GM15510 (cell line): ENCODE results near the gene GREB1L.

ENCODE experiments used
- POLR2A ChIP-seq: IDR thresholded peaks from 3 replicates; pipeline ENCODE4 v1.6.1; 2011; ENCODE audit warnings: borderline replicate concordance; ENCODE audit not compliant: insufficient read length; ENCODE audit errors: extremely low read depth

The GREB1L gene

DNA sequence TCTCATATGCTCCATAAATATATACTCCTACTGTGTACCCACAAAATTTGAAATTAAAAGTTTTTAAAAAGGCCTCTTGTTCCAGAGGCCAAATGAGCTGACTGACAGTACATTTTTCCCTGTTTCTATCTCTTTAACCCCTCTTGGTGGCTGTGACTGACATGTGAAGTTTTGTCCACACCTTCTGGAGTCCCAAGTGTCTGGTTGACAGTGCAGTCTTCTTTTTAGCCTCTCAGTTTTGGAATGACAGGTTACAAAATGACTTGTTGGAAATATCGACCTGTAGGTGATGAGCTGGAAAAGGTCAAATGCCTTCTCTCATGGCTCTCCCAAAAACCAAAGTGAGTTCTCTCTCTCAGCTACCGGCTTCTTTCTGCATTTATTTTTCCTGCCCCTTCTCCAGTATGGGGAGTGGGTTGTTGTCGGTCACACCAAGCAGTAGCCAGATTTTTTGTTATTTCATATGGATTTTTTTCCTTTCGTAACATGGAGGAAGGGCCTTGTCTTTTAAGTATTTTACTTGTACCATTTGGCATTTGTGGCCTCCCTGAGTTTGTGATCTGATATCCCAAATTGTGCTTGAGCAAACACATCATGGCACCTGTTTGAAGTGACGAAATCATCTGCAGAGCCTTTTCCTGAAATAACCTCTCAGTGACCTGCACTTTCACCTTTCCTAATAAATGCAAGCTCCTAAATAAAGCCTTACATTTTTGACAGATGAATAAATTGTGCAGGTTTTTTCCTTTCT lies 214.6 kb downstream of the GREB1L start:
- no peak for TF ChIP-seq POLR2A

DNA sequence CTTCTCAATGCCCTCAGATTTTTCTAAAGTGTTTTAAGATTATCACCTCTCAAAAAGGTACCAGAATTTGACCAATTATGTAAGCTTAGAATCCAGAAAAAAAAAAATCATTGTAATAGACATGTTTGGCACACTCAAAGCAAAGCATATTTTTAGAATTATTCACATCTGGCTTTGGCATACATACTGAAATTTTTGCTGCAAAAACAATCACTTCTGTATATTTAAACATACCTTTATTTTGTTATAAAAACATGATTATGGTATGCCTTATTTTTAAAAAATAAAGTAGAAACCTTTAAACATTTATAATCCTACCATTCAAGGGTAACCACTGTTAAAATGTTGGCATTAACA lies 215.1 kb downstream of the GREB1L start:
- no peak for TF ChIP-seq POLR2A

DNA sequence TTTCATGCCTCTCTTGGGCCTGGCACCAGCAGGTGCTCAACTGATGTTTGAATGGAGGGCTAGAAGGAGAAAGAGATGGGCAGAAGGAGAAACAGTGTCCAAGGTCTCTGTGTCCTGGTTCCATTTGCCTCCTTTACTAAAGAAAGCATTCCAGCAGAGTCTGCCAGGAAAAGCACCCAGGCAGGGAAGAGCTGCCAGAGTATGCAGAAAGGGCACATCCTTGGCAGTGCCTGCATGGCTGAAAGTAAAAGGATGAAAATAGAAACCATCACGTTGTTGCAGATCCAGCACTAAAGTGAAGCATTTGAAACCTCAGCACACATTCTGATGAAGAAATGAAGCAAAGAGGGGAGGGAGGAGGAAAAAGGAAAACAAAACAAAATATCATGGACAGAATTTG lies 216.3 kb downstream of the GREB1L start:
- TF ChIP-seq POLR2A, result no peak

DNA sequence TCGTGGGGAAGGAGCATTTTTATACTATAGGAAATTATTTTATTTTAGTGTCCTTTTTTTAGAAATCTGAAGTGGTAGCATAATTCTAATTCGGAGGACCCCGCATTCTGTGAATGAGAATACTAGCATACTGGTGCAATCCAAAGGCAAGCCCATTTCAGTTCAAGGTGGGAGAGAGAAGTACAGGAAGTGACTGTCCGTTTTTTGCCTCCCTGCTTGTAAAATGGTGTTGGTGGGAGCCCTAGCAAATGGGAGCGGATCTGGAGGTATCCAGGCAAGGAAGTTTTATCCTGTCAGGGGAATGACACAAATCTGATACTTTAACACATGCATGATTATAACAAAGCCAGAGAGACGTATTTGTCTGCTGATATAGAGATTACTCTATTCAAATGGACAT lies 216.8 kb downstream of the GREB1L start:
- no peak for TF ChIP-seq POLR2A

DNA sequence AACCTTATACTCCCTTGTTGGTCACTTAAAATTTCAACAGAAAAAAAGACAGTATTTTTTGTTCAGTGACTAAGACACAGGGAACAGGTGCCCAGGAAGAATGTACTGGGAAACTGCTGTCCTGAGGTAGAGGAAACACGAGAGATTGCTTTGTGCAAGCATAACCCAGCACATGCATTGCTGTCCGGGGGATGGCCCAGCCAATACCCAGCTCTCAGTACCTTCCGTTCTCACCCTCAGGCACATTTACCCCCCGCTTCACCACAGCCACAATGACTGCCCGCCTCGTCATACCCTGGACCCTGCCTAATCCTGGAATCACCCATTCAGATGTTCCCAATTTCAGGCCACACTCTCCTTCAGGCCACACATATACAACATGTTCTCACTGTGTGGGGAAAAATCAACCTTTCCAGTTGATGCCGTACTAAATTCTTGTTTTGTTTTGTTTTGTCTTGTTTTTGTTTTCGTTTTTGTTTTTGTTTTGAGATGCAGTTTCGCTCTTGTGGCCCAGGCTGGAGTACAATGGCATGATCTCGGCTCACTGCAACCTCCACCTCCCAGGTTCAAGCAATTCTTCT lies 217.8 kb downstream of the GREB1L start:
- TF ChIP-seq POLR2A, result no peak

DNA sequence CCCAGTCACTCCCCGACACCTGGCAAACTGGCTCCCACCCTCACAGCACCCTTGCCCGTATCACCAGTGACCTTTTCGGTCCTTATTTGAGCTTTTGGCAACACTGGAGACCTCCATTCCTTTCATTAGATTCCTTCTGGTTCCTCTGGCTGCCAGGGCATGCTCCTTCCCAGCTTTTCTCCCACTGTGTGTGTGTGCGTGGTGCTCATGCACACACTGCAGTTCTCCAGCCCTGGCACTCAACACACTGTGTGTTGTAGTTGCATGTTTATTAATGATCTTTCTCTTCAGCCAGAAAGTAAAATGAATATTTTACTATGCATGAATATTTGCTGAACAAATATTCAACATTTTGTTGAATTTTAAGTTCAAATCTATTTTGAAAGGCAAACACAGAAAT lies 219.4 kb downstream of the GREB1L start:
- no peak for TF ChIP-seq POLR2A

DNA sequence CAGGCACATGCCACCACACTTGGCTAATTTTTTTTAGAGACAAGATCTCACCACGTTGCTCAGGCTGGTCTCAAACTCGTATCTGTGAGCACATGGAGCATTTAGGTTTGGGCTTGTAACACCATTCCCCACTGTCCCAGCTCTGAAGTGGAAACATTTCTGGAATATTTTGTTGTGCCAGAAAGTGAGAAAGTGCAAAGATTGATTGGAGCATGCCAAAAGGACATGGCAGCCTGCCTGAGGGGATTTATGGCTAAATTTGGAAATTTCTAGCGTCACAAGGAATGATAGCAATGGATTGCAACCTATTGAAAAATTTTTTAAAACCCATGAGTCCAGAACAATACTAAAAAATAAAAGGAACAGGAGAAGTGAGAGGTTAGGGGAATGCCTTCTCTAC lies 221.7 kb downstream of the GREB1L start:
- no peak for TF ChIP-seq POLR2A

DNA sequence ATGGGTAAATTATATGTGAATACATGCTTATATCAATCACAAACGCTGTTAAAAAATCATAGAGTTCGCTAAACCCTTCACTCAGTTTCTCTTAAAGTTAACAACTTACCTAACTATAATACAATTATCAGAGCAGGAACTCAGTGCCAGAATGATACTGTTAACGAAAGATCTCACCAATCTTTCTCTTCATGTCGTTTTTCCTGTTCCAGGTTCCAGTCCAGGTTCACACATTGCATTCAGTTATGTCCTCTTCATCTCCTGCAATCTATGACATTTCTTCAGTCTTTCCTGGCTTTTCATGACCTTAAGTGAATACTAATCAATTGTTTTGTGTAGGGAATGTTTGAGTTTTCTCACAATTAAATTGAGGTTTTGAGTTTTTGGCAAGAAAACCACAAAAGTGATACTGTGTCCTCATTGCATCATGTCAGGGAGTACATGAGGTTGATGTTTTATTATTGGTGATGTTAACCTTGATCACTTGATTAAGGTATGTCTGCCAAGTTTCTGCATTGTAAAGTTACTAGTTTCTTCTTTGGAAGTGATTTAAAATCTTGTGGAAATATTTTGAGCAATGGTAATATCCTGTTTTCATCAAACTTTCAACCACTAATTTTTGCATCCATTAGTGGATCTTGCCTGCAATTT lies 226.6 kb downstream of the GREB1L start:
- no peak for TF ChIP-seq POLR2A

DNA sequence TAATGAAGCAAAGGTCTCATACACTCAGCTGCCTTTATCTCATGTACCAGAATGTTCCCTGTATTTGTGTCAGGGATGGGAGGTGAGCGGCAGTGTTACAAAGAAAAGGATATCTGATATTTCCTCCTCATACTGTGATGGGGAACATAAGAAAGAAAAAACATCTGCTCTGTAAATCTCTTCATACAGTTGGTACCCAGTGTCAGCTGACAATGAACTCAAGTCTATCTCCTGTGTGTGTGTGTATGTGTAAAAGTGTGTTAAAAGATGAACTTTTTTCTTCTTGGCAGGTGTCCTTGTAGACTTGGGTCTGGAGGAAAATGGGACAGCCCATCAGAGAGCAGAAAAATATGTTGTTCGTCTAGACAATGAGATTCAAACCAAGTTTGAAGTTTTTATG lies 230.7 kb downstream of the GREB1L start:
- no peak for TF ChIP-seq POLR2A

DNA sequence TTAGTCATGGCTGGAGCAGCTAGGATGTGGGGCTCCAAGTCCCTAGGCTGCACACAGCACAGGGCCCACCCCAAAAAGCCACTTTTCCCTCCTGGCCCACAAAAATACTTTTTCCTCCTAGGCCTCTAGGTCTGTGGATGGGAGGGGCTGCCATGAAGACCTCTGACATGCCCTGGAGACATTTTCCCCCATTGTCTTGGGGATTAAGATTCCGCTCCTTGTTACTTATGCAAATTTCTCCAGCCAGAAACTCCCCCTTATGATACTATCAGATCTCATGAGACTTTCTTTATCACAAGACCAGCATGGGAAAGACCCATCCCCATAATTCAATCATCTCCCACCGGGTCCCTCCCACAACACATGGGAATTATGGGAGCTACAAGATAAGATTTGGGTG lies 232.6 kb downstream of the GREB1L start:
- no peak for TF ChIP-seq POLR2A

DNA sequence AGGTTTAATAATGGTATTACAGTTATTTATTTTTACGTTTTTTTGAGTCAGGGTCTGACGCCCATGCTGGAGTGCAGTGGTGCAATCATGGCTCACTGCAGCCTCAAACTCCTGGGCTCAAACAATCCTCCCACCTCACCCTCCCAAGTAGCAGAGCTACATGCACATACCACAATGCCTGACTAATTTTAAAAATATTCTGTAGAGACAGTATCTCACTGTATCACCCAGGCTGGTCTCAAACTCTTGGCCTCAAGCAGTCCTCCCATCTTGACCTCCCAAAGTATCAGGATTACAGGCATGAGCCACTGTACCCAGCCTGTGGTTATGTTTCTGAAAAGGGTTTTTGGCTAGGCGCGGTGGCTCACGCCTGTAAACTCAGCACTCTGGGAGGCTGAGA lies 237.7 kb downstream of the GREB1L start:
- no peak for TF ChIP-seq POLR2A

DNA sequence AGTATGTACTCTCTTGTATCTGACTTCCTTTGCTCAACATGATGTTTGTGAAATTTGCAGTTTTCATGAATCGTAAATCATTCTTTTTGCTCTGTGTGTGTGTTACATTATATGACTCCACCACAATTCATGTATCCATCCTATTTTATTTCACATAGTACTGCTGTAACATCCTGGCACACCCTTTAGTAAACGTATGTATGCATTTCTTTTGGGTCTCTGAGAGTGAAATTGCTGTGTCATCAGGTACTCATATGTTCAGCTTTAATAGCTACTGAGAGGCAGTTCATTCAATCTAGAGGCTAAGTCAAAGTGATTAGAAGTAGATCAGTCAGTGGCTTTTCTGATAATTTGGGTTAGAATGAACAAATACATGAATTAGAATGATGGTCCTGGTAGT lies 239.7 kb downstream of the GREB1L start:
- no peak for TF ChIP-seq POLR2A

DNA sequence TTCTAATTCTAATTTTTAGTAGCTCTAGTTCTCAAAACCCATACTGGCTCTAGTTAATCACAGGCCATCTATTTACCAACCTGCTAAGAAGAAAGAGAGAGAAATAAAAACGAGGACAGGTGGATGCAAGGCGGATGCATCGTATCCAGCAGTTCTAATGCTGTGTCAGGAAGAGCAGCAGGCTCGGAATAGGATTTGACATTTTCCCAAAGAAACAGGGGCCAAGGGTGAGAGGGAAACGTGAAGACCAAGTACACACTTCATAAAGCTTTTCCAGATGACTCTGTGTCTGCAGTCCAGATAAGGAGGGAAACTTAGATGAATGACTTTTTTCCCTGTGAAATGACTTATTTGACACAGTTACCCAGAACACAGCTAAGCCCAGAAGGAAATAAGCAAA lies 241.0 kb downstream of the GREB1L start:
- TF ChIP-seq POLR2A, result no peak

DNA sequence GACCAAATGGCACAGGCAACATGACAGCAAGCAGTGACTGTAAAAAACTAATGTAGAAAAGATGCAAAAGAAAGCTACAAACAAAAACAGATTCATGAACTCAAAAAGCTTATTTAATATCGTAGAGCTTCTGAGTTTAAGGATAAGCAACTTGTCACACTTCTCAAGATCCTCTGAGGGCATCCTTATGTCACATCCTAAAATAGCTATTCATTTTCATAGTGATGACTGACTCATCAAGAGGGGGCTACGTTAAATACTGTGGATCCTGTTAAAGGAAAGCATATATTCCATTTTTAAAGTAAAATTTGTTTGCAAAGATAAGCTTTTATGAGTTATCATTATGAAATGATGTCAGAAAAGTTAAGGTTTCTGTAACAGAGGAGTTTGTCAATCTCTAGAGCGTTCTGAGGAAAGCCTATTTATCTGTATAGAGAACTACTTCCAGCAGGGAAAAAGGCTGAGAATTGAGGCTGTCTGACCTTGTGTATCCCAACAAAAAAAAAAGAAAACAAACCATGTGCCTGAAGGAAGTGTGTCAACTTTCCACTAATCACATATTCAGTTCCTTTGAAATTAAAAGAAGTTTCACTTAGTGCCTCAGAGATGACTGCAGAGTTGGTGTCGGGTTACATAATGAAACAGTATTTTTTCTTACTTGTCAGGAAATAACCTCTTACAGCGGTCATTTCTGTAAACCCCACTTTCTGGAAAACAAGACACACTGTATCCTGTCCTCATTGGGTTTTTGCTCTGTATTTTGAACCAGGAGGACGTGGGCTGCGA lies 243.0 kb downstream of the GREB1L start:
- TF ChIP-seq POLR2A, result no peak

DNA sequence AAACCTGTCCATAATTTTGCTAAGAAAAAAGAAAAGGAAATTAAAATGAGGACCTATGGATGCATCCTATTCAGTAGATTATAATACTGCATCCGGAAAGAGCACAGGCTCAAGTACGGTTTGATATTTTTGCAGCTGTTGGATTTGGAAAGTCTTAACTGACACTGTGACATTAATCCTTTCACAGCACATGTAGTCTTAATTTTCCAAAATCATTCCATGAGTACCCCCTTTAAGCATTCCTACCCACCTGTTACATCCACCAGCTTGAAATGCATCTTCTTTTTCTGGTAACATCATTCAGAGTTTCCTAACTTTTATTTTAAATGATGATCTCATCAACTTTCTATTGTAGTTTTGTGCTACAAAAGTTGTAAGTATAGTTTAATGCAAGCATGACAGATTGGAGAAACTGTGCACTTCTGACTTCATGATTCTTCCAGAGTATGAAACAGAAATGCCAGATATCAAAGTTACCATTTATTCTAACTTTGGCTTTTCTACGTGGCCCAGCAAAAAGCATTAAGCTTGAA lies 244.9 kb downstream of the GREB1L start:
- no peak for TF ChIP-seq POLR2A
